Body of pancreas (tissue), 4 donors: ENCODE measurements around the gene RNPEPL1.

Source experiments
- CTCF ChIP-seq, 7 experiments: fragments of 450-650 bp in 4 of 7; fragments of 200-600 bp in 3 of 7; sonication (generic) in 3 of 7; IDR thresholded peaks; one replicate each; pipeline ENCODE4 v1.5.1; 2016 to 2019; ENCODE audit warnings: antibody characterized with exemption in 7 of 7
- POLR2A ChIP-seq, 3 donors: fragments of 450-650 bp; IDR thresholded peaks; one replicate each; pipeline ENCODE4 v1.6.1; 2016; ENCODE audit warnings: antibody characterized with exemption in 3 of 3, mild to moderate bottlenecking in 2 of 3

- TF ChIP-seq CTCF (IDR thresholded peaks at IDR 0.05) (peak in 1 of 7 experiments; percentile 15), POLR2A (IDR thresholded peaks at IDR 0.05) (no peak)
Observed at GRCh38 chr2:240595381-240596079, 27.2 kb downstream of the RNPEPL1 start.
